Measurements from ENCODE around the gene ARL6IP4. TPM values are rescaled to one million over a fixed set of nuclear protein-coding genes. Genes with fewer than 3 reads are reported as not detected.

ARL6IP4 gene
- total and polyA plus RNA-seq, 4 donors, result 128 to 511 (median 293) TPM

DNA sequence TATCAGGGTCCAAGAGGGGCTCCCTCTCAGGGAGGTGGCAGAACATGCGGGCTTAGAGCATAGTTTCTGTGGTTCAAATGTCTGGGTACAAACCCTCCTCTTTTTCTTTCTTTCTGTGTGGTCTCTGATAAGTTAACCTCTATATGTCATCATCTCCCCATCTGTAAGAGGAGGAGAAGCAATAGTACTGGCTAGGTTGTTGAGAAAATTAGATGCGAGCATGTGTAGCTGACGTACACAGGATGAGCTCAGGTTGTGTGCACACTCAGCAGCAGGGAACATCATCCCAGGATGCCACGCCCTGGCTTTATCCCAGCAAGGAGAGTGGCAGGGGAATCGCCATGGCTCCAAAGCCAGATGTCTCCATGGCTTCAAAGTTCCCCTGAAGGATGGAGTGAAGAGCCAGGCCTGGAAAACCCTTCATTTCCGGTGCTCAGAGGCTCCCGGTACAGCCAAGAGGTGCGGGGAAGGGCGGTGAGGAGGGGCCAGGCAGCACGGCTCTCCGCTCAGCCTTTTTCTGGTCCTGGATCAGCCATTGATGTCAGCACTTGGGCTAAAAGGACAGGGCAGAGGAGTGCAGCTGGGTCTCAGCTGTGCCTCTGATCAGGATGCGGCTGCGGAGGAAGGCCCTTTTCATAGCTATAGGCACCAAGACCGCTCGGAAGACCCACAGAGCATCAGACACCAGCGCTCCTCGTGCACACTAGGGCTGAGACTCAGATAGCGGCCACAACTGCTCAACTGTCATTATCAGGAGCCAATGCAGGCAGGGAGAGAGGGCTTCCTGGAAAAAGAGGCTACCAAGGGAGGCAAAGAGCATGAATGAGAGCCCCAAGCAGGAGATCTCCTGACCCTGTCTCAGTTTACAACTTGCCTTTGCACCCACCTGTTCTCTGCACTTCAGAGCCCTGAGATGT is 41.5 kb downstream of the ARL6IP4 start:
- no peak for ATAC-seq (ENCODE audit: low FRiP score)
- H3K9me3 ChIP-seq (ENCODE audit: control insufficient read depth, low read length), result no peaks in the 10 kb centered on the region
- DNase-seq, result peak; percentile 16 to 39

DNA sequence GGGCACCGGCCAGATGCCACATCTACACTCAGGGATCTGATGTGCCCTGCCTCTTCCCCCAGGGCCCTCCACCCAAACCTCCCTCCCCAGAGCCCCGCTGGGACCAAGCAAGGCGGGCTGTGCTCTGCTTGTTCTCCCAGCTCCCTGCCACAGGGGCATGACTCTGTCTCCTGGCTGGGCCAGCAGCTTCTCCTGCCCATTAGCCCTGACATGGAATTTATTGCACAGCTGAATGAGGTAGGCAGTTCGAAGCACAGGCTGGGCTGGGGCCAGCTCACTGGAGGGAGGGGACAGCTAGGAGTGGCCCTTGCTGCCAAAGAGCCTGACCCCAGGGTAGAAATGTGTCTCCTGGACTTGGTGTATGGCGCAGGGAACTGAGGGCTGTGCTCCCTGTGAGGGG is 42.4 kb downstream of the ARL6IP4 start:
- H3K4me1 ChIP-seq (ENCODE audit: control insufficient read depth in 1 of 2, insufficient read depth in 2 of 2, low read length in 2 of 2), result no peaks in the 10 kb centered on the region
- DNase-seq (peak; percentile 21 to 40), ATAC-seq (ENCODE audit: low FRiP score) (peak; percentile 31)
- H3K9me3 ChIP-seq (ENCODE audit: control insufficient read depth, low read length), result no peaks in the 10 kb centered on the region
- H3K36me3 ChIP-seq (ENCODE audit: control insufficient read depth in 1 of 2, insufficient read depth in 2 of 2, low read length in 1 of 2), result no peaks in the 10 kb centered on the region
- 88 to 89% methylated on average over 5 of the region's 5 CpGs for WGBS, 2 donors
- H3K27ac ChIP-seq (ENCODE audit: low read depth in 1 of 2, low read length in 2 of 2), result no peak overlapping the region
- H3K27me3 ChIP-seq (ENCODE audit: control insufficient read depth in 1 of 2, insufficient read depth in 2 of 2, low read length in 1 of 2), result no peaks in the 10 kb centered on the region
- no peak overlapping the region for H3K4me3 ChIP-seq (ENCODE audit: low read length in 2 of 2)
- intact Hi-C loops (cut with DNase I), result no loop called here

More for the DNA sequence above, 41.5 kb downstream of the ARL6IP4 start:
- intact Hi-C loops (cut with DNase I), result no loop called here
- Histone ChIP-seq H3K27me3 (ENCODE audit: control insufficient read depth in 1 of 2, insufficient read depth in 2 of 2, low read length in 1 of 2) (no peaks in the 10 kb centered on the region), H3K4me3 (ENCODE audit: low read length in 2 of 2) (no peak overlapping the region), H3K4me1 (ENCODE audit: control insufficient read depth in 1 of 2, insufficient read depth in 2 of 2, low read length in 2 of 2) (no peaks in the 10 kb centered on the region), H3K36me3 (ENCODE audit: control insufficient read depth in 1 of 2, insufficient read depth in 2 of 2, low read length in 1 of 2) (no peaks in the 10 kb centered on the region), H3K27ac (ENCODE audit: low read depth in 1 of 2, low read length in 2 of 2) (no peak overlapping the region)
- 92% methylated on average over 18 of the region's 18 CpGs for WGBS, 2 donors

DNA sequence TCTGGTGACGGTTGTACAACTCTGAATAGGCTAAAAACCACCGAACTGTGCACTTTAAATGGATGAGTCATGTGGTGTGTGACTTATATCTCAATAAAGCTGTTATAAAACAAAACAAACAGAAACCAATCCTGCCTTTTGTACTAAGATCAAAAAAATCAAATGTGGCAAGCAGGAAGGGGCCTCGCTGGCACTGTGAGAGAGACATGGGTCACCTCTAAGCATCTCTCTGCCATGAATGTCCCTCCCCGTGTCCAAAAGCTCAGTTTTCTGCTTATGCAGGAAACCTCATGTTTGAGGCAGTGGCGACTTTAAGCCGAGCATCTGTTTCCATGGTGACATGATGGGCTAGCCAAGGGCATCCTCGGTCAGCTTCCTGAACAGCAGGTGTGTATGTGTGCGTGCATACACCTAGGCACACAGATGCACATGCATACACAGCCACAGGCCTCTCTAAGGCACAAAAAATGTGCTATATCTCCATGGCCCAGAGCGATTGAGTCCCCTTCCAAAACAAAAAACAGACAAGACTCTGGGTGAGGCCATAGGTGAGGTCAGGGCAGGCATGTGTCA is 44.4 kb downstream of the ARL6IP4 start:
- Histone ChIP-seq H3K27me3 (ENCODE audit: control insufficient read depth in 1 of 2, insufficient read depth in 2 of 2, low read length in 1 of 2) (no peaks in the 10 kb centered on the region), H3K27ac (ENCODE audit: low read depth in 1 of 2, low read length in 2 of 2) (no peak overlapping the region), H3K36me3 (ENCODE audit: control insufficient read depth in 1 of 2, insufficient read depth in 2 of 2, low read length in 1 of 2) (no peaks in the 10 kb centered on the region), H3K4me1 (ENCODE audit: control insufficient read depth in 1 of 2, insufficient read depth in 2 of 2, low read length in 2 of 2) (no peaks in the 10 kb centered on the region), H3K9me3 (ENCODE audit: control insufficient read depth, low read length) (no peaks in the 10 kb centered on the region), H3K4me3 (ENCODE audit: low read length in 2 of 2) (no peak overlapping the region)
- WGBS, 2 donors, result 77 to 80% methylated on average over 9 of the region's 9 CpGs
- no peak for ATAC-seq (ENCODE audit: low FRiP score)
- intact Hi-C loops (cut with DNase I), result no loop called here
- DNase-seq, result peak; percentile 22 to 32

DNA sequence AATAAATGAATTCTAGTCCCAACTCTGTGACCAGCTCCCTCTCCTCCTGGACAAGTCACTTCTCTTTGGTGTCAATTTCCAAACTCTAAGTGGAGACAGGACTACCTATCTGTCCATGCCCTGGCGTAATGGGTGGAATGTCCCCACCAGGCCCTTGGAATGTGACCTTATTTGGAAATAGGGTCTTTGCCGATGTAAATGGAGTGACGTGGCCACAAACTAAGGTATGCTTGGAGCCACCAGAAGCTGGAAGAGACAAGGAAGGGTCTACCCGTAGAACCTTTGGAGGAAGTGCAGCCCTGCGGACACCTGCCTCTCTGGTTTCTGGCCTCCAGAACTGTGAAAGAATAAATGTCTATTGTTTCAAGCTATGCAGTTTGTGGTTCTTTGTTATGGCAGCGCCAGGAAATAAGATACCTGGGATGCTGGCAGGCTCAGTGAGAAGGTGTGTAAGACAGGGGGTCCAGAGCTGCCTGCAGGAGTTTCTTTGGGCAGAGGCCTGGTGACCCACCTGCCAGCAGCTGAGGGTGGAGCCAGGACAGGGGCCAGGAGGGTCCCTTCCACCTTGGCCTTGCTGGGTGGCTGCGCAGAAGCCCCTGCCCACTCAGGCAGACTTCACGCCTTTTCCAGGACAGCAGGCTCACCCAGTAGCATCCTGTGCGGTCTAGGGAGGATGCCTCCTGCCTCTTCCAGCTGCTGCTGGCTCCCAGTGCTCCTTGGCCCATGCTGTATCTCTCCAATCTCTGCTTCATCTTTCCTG is 45.8 kb downstream of the ARL6IP4 start:
- no peak for ATAC-seq (ENCODE audit: low FRiP score)
- DNase-seq, result peak; percentile 17 to 47
- H3K27ac ChIP-seq (ENCODE audit: low read depth in 1 of 2, low read length in 2 of 2), result no peak overlapping the region
- H3K9me3 ChIP-seq (ENCODE audit: control insufficient read depth, low read length), result no peaks in the 10 kb centered on the region
- no peak overlapping the region for H3K4me3 ChIP-seq (ENCODE audit: low read length in 2 of 2)
- H3K4me1 ChIP-seq (ENCODE audit: control insufficient read depth in 1 of 2, insufficient read depth in 2 of 2, low read length in 2 of 2), result no peaks in the 10 kb centered on the region
- no peaks in the 10 kb centered on the region for H3K36me3 ChIP-seq (ENCODE audit: control insufficient read depth in 1 of 2, insufficient read depth in 2 of 2, low read length in 1 of 2)
- intact Hi-C loops (cut with DNase I), result no loop called here
- 87% methylated on average over 9 of the region's 9 CpGs for WGBS, 2 donors
- H3K27me3 ChIP-seq (ENCODE audit: control insufficient read depth in 1 of 2, insufficient read depth in 2 of 2, low read length in 1 of 2), result no peaks in the 10 kb centered on the region

DNA sequence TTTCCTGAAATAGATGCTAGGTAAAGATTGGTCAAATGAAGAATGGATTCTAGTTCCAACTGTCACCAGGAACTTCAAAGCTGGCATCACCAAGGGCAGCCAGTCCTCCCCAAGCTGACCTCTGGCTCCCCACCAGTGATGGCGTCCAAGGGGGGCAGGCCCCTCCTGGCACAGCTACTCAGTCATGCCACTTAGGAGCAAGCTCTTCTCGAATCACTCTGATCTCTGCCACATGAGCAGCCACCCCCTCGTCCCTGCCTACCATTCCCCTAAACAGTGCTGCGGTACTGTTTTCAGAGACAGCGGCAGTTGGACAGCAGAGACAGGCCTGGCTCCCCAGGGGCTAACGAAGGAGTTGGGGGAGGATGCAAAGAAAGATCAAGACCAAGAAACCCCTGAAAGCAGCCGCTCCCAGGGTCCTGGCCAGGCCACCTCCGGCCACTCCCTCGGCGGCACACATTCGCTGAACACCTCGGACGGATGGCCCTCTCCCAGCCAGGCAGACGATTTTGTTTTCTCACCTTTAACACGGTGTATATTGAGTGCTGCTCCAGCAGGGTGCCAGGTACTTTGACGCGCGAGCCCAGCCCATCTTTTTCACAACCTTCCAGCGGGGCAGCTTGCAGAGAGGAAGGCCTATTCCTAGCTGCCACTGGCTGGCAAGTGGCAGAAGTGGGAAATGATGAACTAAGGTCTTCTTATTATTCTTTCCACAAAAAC is 47.4 kb downstream of the ARL6IP4 start:
- no peaks in the 10 kb centered on the region for H3K9me3 ChIP-seq (ENCODE audit: control insufficient read depth, low read length)
- H3K4me1 ChIP-seq (ENCODE audit: control insufficient read depth in 1 of 2, insufficient read depth in 2 of 2, low read length in 2 of 2), result no peaks in the 10 kb centered on the region
- H3K27ac ChIP-seq (ENCODE audit: low read depth in 1 of 2, low read length in 2 of 2), result no peak overlapping the region
- no peaks in the 10 kb centered on the region for H3K36me3 ChIP-seq (ENCODE audit: control insufficient read depth in 1 of 2, insufficient read depth in 2 of 2, low read length in 1 of 2)
- no peak overlapping the region for H3K4me3 ChIP-seq (ENCODE audit: low read length in 2 of 2)
- peak; percentile 31 to 38 for DNase-seq
- no peak for ATAC-seq (ENCODE audit: low FRiP score)
- WGBS, 2 donors, result 78 to 81% methylated on average over 19 of the region's 19 CpGs
- intact Hi-C loops (cut with DNase I), result no loop called here
- no peaks in the 10 kb centered on the region for H3K27me3 ChIP-seq (ENCODE audit: control insufficient read depth in 1 of 2, insufficient read depth in 2 of 2, low read length in 1 of 2)

DNA sequence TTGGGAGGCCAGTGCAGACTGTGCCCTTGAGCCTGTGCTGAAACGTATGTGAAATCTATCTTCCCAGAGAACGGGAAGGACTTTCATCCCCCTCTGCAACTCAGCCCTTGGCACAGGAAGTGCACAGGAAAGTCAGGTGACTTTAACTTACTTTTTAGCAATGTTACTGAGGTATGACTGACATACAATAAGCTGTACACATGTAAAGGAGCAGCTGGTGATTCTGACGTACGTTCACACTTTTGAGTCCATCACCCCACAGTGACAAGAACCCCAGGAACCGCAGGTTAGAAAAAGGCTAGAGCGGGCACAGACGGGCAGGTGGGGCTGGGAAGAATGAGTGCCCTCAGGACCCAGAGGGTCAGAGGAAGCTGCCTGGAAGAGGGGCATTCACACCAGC is 48.0 kb downstream of the ARL6IP4 start:
- intact Hi-C loops (cut with DNase I), result no loop called here
- Histone ChIP-seq H3K36me3 (ENCODE audit: control insufficient read depth in 1 of 2, insufficient read depth in 2 of 2, low read length in 1 of 2) (no peaks in the 10 kb centered on the region), H3K27me3 (ENCODE audit: control insufficient read depth in 1 of 2, insufficient read depth in 2 of 2, low read length in 1 of 2) (no peaks in the 10 kb centered on the region), H3K4me3 (ENCODE audit: low read length in 2 of 2) (no peak overlapping the region), H3K27ac (ENCODE audit: low read depth in 1 of 2, low read length in 2 of 2) (no peak overlapping the region), H3K4me1 (ENCODE audit: control insufficient read depth in 1 of 2, insufficient read depth in 2 of 2, low read length in 2 of 2) (no peaks in the 10 kb centered on the region), H3K9me3 (ENCODE audit: control insufficient read depth, low read length) (no peaks in the 10 kb centered on the region)
- DNase-seq (peak in 1 of 2 donors; percentile 12), ATAC-seq (ENCODE audit: low FRiP score) (no peak)
- WGBS, 2 donors, result 85 to 87% methylated on average over 7 of the region's 7 CpGs

DNA sequence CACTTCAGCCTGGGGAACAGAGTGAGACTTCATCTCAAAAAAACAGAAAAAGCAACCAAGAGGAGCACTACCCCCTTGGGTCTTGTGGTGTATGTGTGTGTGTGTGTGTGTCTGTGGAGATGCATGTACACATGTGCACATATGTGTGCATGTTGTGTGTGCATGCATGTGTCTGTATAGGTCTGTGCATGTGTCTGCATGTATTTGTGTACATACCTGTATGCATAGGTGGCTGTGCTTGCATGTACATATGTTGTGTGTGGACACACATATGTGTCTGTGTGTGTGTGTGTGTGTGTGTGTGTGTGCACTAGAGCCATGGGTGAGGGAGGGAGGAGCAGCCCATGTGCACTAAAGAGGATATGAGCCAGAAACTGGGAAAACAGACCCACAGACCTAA is 49.1 kb downstream of the ARL6IP4 start:
- Histone ChIP-seq H3K27ac (ENCODE audit: low read depth in 1 of 2, low read length in 2 of 2) (no peak overlapping the region), H3K36me3 (ENCODE audit: control insufficient read depth in 1 of 2, insufficient read depth in 2 of 2, low read length in 1 of 2) (no peaks in the 10 kb centered on the region), H3K27me3 (ENCODE audit: control insufficient read depth in 1 of 2, insufficient read depth in 2 of 2, low read length in 1 of 2) (no peaks in the 10 kb centered on the region), H3K4me1 (ENCODE audit: control insufficient read depth in 1 of 2, insufficient read depth in 2 of 2, low read length in 2 of 2) (no peaks in the 10 kb centered on the region), H3K9me3 (ENCODE audit: control insufficient read depth, low read length) (no peaks in the 10 kb centered on the region), H3K4me3 (ENCODE audit: low read length in 2 of 2) (no peak overlapping the region)
- no peak for DNase-seq
- intact Hi-C loops (cut with DNase I), result no loop called here
- ATAC-seq (ENCODE audit: low FRiP score), result no peak

DNA sequence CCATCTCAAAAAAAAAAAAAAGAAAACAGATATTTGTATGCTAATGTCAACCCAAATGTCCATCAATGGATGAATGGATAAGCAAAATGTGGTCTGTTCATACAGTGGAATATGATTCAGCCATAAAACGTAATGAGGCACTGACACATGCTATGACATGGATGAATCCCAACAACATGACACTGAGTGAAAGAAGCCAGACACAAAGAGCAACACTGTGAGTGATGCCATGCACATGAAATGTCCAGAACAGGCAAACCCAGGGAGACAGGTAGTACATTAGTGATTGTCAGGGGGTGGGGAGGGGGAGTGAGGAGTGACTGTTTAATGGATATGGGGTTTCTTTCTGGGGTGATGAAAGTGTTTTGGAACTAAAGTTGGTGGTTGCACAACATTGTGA is 50.2 kb downstream of the ARL6IP4 start:
- H3K4me3 ChIP-seq (ENCODE audit: low read length in 2 of 2), result no peak overlapping the region
- DNase-seq (peak in 1 of 2 donors; percentile 1), ATAC-seq (ENCODE audit: low FRiP score) (no peak)
- no peaks in the 10 kb centered on the region for H3K4me1 ChIP-seq (ENCODE audit: control insufficient read depth in 1 of 2, insufficient read depth in 2 of 2, low read length in 2 of 2)
- intact Hi-C loops (cut with DNase I), result no loop called here
- no peaks in the 10 kb centered on the region for H3K9me3 ChIP-seq (ENCODE audit: control insufficient read depth, low read length)
- no peaks in the 10 kb centered on the region for H3K27me3 ChIP-seq (ENCODE audit: control insufficient read depth in 1 of 2, insufficient read depth in 2 of 2, low read length in 1 of 2)
- H3K27ac ChIP-seq (ENCODE audit: low read depth in 1 of 2, low read length in 2 of 2), result no peak overlapping the region
- 80 to 84% methylated on average over 1 of the region's 1 CpG for WGBS, 2 donors
- no peaks in the 10 kb centered on the region for H3K36me3 ChIP-seq (ENCODE audit: control insufficient read depth in 1 of 2, insufficient read depth in 2 of 2, low read length in 1 of 2)
